Nephron (organoid): ENCODE data around the gene PHLPP1.
"Not testable (repeated sequence)": the region's sequence is repeated elsewhere in the genome, so short reads cannot be mapped to it uniquely, and the experiment has no call there.

Experiments
- H3K27ac Mint-ChIP-seq, 3 experiments: 2 replicates each; pipeline ENCODE4 v1.8.0; 2020; ENCODE audit warnings: mixed read lengths in 3 of 3, mild to moderate bottlenecking in 2 of 3, moderate library complexity in 1 of 3
- H3K27me3 Mint-ChIP-seq: 2 replicates; pipeline ENCODE4 v1.8.0; 2021; ENCODE audit warnings: low read depth, mild to moderate bottlenecking, moderate library complexity, mixed read lengths
- H3K36me3 Mint-ChIP-seq: 2 replicates; pipeline ENCODE4 v1.8.0; 2020; ENCODE audit warnings: low read depth, mixed read lengths
- H3K4me1 Mint-ChIP-seq: 2 replicates; pipeline ENCODE4 v1.8.0; 2020; ENCODE audit warnings: mixed read lengths
- H3K4me3 Mint-ChIP-seq, 3 experiments: 2 replicates each; pipeline ENCODE4 v1.8.0; 2020; ENCODE audit warnings: mild to moderate bottlenecking in 3 of 3, mixed read lengths in 3 of 3, moderate library complexity in 2 of 3
- H3K9me3 Mint-ChIP-seq: 2 replicates; pipeline ENCODE4 v1.8.0; 2020; ENCODE audit warnings: mixed read lengths
- TF ChIP-seq, protein P1 (sequence below), 3 experiments: fragments of 200-600 bp; sonication (generic); IDR thresholded peaks; one replicate each; pipeline ENCODE4 v1.5.0; 2021; ENCODE audit warnings: antibody characterized with exemption in 3 of 3; ENCODE audit not compliant: unreplicated experiment in 3 of 3

PHLPP1 gene

DNA sequence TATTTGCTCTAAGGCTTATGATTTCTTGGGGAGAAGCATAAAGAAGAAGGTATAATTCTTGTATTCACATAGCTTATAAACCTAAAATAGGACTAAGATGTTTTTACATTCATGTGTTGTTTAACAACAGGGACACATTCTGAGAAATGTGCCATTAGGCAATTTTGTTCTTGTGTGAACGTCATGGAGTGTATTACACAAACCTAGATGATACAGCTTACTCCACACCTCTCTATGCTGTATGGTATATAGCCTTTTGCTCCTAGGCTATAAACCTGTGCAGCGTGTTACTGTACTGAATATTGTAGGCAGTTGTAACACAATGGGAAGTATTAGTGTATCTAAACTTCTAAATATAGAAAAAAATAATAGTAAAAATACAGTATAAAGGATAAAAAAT lies 92.1 kb downstream of the PHLPP1 start:
- H3K27me3 Mint-ChIP-seq = no peaks in the 10 kb centered on the region

GRCh38 chr18:62808123-62808522 lies 92.8 kb downstream of the PHLPP1 start:
- TF ChIP-seq, protein P1, sequence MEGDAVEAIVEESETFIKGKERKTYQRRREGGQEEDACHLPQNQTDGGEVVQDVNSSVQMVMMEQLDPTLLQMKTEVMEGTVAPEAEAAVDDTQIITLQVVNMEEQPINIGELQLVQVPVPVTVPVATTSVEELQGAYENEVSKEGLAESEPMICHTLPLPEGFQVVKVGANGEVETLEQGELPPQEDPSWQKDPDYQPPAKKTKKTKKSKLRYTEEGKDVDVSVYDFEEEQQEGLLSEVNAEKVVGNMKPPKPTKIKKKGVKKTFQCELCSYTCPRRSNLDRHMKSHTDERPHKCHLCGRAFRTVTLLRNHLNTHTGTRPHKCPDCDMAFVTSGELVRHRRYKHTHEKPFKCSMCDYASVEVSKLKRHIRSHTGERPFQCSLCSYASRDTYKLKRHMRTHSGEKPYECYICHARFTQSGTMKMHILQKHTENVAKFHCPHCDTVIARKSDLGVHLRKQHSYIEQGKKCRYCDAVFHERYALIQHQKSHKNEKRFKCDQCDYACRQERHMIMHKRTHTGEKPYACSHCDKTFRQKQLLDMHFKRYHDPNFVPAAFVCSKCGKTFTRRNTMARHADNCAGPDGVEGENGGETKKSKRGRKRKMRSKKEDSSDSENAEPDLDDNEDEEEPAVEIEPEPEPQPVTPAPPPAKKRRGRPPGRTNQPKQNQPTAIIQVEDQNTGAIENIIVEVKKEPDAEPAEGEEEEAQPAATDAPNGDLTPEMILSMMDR (IDR thresholded peaks at IDR 0.05; ENCODE audit: unreplicated experiment in 3 of 3) = no peak
- H3K4me1 Mint-ChIP-seq = peaks cover 32% of the 10 kb centered on the region
- no peak overlapping the region for H3K27ac Mint-ChIP-seq
- no peaks in the 10 kb centered on the region for H3K27me3 Mint-ChIP-seq
- H3K9me3 Mint-ChIP-seq = no peaks in the 10 kb centered on the region
- no peak overlapping the region for H3K4me3 Mint-ChIP-seq
- H3K36me3 Mint-ChIP-seq = no peaks in the 10 kb centered on the region

More for the DNA sequence above, 92.1 kb downstream of the PHLPP1 start:
- Mint-ChIP-seq H3K36me3 (no peaks in the 10 kb centered on the region), H3K9me3 (no peaks in the 10 kb centered on the region), H3K4me1 (peaks cover 25% of the 10 kb centered on the region), H3K27ac (no peak overlapping the region), H3K4me3 (no peak overlapping the region)
- TF ChIP-seq, protein P1 (IDR thresholded peaks at IDR 0.05; ENCODE audit: unreplicated experiment in 3 of 3) = no peak

- H3K4me1 Mint-ChIP-seq = peaks cover 45% of the 10 kb centered on the region
- not testable (repeated sequence) for H3K4me3 Mint-ChIP-seq, H3K9me3 Mint-ChIP-seq, H3K27ac Mint-ChIP-seq, H3K27me3 Mint-ChIP-seq, H3K36me3 Mint-ChIP-seq
These were observed 94.1 kb downstream of the PHLPP1 start for GRCh38 chr18:62809445-62809844.

- H3K36me3 Mint-ChIP-seq = no peaks in the 10 kb centered on the region
- H3K4me3 Mint-ChIP-seq = no peak overlapping the region
- H3K27me3 Mint-ChIP-seq = no peaks in the 10 kb centered on the region
These were observed 94.6 kb downstream of the PHLPP1 start for GRCh38 chr18:62809900-62810299.

DNA sequence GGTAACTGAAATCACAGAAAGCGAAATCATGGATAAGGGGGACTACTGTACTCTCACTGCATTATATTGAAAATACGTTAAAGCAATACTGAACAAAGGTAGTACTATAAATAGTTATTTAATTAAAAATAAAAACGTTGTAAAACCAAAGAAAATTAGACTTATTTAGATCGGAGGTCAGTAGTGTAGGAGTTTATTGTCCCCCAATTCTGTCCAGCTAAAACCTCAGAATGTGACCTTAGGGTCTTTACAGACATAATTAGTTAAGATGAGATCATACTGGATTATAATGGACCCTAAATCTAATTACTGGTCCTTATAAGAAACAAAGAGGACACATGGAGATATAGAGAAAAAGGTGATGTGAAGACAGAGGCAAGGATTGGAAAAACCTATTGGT lies 95.3 kb downstream of the PHLPP1 start:
- Mint-ChIP-seq H3K9me3 (no peaks in the 10 kb centered on the region), H3K4me1 (peaks cover 55% of the 10 kb centered on the region), H3K27me3 (no peaks in the 10 kb centered on the region), H3K36me3 (no peaks in the 10 kb centered on the region), H3K27ac (peak overlapping the region; percentile 40 to 72 (median 45)), H3K4me3 (no peak overlapping the region)
- TF ChIP-seq, protein P1 (IDR thresholded peaks at IDR 0.05; ENCODE audit: unreplicated experiment in 3 of 3) = no peak

More at GRCh38 chr18:62809900-62810299, 94.6 kb downstream of the PHLPP1 start:
- H3K27ac Mint-ChIP-seq = no peak overlapping the region
- TF ChIP-seq, protein P1 (IDR thresholded peaks at IDR 0.05; ENCODE audit: unreplicated experiment in 3 of 3) = no peak
- no peaks in the 10 kb centered on the region for H3K9me3 Mint-ChIP-seq
- peaks cover 50% of the 10 kb centered on the region for H3K4me1 Mint-ChIP-seq

- Mint-ChIP-seq H3K4me1 (peaks cover 49% of the 10 kb centered on the region), H3K9me3 (no peaks in the 10 kb centered on the region)
These were observed 96.3 kb downstream of the PHLPP1 start for GRCh38 chr18:62811674-62812073.

More at GRCh38 chr18:62811674-62812073, 96.3 kb downstream of the PHLPP1 start:
- H3K27ac Mint-ChIP-seq = peak overlapping the region; percentile 44 to 72 (median 45)
- H3K27me3 Mint-ChIP-seq = no peaks in the 10 kb centered on the region
- TF ChIP-seq, protein P1 (IDR thresholded peaks at IDR 0.05; ENCODE audit: unreplicated experiment in 3 of 3) = no peak
- no peak overlapping the region for H3K4me3 Mint-ChIP-seq
- no peaks in the 10 kb centered on the region for H3K36me3 Mint-ChIP-seq
